Cardiac fibroblast (primary cell): Measurements from ENCODE around the gene ACAD10.

Experiments
- DNase-seq, 2 donors: peaks; one replicate each; pipeline versions ENCODE4 v3.0.0 to v3.0.0-alpha.2; 2010; ENCODE audit warnings: low read depth in 2 of 2
- H3K4me3 ChIP-seq, 2 donors: replicated peaks in 1 of 2; 1 replicate in 1 of 2; 2 replicates in 1 of 2; pipeline ENCODE4 v1.5.1; 2011; ENCODE audit warnings: low read depth in 2 of 2, low read length in 2 of 2, mild to moderate bottlenecking in 2 of 2, moderate library complexity in 1 of 2
- TF ChIP-seq, protein P1 (sequence below): IDR thresholded peaks from one replicate; pipeline ENCODE4 v1.5.1; 2011; ENCODE audit warnings: low read depth, mild to moderate bottlenecking, low read length, inconsistent platforms

The ACAD10 gene

DNA sequence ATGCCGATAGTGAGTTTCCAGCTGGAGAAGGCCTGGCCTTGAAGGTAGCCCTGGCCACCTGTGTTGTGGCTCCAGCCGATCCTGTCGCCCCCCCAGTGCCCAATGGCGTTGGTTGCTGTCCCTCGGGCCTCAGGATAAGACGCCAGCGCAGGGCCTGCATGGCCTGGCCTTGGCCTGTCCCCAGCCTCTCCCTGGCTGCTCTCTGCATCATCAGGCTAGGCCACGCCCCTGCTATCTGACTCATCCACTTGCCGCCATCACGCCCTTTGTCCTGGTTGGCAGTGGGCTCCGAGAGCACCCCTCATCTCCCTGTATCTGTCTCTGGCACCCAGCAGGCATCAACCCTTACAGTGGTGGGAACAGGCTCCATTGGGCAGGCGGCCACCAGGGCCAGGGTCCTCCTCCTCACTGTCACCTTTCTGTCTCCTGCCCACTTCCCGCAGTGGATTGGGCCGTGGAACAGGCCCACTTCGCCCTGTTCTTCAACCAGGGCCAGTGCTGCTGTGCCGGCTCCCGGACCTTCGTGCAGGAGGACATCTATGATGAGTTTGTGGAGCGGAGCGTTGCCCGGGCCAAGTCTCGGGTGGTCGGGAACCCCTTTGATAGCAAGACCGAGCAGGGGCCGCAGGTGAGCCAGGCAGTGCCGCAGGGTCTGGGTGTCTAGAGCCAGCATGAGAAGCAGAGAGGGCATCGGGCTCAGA is 106.5 kb downstream of the ACAD10 start:
- H3K4me3 ChIP-seq = no peak overlapping the region
- DNase-seq = peak; percentile 27 to 46
- TF ChIP-seq, protein P1, sequence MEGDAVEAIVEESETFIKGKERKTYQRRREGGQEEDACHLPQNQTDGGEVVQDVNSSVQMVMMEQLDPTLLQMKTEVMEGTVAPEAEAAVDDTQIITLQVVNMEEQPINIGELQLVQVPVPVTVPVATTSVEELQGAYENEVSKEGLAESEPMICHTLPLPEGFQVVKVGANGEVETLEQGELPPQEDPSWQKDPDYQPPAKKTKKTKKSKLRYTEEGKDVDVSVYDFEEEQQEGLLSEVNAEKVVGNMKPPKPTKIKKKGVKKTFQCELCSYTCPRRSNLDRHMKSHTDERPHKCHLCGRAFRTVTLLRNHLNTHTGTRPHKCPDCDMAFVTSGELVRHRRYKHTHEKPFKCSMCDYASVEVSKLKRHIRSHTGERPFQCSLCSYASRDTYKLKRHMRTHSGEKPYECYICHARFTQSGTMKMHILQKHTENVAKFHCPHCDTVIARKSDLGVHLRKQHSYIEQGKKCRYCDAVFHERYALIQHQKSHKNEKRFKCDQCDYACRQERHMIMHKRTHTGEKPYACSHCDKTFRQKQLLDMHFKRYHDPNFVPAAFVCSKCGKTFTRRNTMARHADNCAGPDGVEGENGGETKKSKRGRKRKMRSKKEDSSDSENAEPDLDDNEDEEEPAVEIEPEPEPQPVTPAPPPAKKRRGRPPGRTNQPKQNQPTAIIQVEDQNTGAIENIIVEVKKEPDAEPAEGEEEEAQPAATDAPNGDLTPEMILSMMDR = no peak

DNA sequence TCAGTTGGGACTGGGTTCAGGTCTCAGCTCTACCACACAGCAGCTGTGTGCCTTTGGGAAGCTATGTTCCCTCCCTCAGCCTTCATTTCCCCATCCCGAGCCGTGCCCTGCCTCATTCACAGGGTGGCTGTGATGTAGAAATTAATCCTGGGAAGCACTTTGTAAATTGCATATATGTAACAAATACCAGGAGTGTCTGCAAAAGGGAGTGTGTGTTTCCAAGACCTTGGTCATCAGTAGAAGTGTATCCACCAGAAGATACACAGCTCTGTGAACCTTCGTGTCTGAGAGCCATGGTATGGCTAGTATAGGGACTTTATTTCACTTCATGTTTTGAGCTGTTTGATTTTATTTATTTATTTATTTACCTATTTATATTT is 107.0 kb downstream of the ACAD10 start:
- TF ChIP-seq, protein P1 = no peak
- no peak overlapping the region for H3K4me3 ChIP-seq
- DNase-seq = no peak

DNA sequence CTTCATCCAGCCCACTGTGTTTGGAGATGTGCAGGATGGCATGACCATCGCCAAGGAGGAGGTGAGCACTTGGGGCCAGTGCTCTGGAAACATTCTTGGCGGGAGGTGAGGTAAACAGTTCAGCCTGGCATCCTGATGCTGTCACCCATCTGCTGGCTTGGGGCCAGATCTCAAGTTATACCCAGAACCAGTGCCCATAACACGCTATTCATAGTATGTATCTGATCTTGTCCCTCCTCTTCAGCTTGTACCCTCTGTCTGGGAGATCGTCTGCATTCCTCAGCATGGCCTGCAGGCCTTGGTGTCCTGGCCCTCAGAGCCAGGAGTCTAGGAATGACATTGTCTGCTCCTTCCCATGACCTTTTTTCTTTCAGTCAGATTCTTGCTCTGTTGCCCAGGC is 112.3 kb downstream of the ACAD10 start:
- DNase-seq = no peak
- TF ChIP-seq, protein P1 = no peak
- H3K4me3 ChIP-seq = no peak overlapping the region

DNA sequence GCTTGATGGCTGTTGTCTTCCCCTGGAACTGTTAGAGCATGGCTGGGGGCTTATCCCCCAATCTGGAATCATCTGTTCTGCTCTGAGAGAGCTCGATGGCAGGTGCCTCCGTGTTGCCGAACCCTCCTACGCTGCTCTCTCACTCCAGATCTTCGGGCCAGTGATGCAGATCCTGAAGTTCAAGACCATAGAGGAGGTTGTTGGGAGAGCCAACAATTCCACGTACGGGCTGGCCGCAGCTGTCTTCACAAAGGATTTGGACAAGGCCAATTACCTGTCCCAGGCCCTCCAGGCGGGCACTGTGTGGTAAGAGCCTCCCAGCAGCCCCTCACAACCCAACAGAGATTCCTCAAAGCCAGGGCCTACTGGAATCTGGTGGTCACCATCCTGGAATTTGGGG is 113.9 kb downstream of the ACAD10 start:
- DNase-seq = no peak
- H3K4me3 ChIP-seq = no peak overlapping the region
- TF ChIP-seq, protein P1 = no peak

DNA sequence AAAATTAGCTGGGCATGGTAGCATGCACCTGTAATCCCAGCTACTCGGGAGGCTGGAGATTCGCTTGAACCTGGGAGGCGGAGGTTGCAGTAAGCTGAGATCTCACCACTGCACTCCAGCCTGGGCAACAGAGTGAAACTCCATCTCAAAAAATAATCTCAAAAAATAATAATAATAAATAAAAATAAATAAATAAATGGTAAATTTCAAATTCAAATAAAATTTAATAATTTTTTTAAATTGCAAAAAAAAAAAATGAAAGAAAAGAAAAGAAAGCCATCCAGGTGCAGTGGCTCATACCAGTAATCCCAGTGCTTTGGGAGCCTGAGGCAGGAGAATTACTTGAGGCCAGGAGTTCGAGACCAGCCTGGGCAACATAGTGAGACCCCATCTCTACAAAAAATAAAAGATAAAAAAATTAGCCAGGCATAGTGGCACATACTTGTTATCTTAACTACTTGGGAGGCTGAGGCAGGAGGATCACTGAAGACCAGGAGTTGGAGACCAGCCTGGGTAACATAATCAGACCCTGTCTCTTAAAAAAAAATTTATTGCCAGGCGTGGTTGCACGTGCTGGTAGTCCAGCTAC is 117.3 kb downstream of the ACAD10 start:
- TF ChIP-seq, protein P1 = no peak
- no peak overlapping the region for H3K4me3 ChIP-seq
- no peak for DNase-seq

DNA sequence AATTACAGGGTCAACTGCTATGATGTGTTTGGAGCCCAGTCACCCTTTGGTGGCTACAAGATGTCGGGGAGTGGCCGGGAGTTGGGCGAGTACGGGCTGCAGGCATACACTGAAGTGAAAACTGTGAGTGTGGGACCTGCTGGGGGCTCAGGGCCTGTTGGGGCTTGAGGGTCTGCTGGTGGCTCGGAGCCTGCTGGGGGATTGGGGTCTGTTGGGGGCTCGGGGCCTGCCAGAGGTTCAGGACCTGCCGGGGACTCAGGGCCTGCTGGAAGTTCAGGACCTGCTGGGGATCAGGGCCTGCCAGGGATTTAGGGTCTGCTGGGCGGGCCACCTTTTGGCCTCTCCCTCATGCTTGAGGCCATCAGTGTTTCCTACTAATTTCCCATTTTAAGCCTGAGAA is 118.0 kb downstream of the ACAD10 start:
- TF ChIP-seq, protein P1 = no peak
- no peak overlapping the region for H3K4me3 ChIP-seq
- DNase-seq = no peak
